Retina (tissue), 1 donor: ENCODE results near the gene SDR39U1.

ENCODE experiments used
- DNase-seq: peaks from one replicate; pipeline ENCODE4 v3.0.0-alpha.2; 2016

Gene SDR39U1

GRCh38 chr14:24428628-24429394 is 13.8 kb downstream of the SDR39U1 start:
- no peak for DNase-seq

GRCh38 chr14:24427537-24428508 is 14.8 kb downstream of the SDR39U1 start:
- no peak for DNase-seq

GRCh38 chr14:24426912-24427536 is 15.6 kb downstream of the SDR39U1 start:
- no peak for DNase-seq

DNA sequence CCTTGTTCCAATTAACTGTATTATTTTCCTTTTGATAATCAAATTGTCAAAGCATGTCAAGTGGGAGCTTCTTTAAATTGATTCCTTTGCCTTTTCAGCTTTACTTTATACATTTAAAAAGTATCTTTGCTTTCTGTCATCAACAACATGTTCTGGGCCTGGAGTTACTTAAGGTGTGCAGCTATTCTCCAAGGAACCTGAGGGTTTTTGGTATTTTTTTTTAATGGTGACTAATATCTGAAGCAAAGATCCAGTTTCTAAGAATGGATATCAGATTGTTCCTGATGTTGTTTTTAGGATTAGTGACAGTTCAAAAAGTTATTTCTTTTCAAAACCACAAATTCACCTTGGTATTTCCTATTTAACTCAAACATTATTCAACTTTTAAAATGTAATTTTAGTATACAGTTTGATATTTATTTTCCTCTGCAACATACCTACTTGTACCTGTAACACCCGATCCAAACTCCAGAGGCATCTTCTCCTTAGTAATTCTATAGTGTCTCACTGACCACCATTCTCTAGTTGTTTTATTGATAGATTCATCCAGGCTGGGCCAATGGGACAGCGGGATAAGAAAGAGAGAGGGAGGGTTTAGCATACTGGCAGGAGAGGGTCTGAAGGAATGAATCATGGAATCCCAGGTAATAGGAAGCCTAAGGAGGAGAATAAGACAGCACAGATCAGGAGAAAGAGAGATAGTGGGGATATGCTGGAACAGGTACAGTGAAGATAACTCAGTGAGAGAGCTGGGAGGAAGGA is 16.2 kb downstream of the SDR39U1 start:
- no peak for DNase-seq

GRCh38 chr14:24425704-24426103 is 16.9 kb downstream of the SDR39U1 start:
- DNase-seq, result no peak

DNA sequence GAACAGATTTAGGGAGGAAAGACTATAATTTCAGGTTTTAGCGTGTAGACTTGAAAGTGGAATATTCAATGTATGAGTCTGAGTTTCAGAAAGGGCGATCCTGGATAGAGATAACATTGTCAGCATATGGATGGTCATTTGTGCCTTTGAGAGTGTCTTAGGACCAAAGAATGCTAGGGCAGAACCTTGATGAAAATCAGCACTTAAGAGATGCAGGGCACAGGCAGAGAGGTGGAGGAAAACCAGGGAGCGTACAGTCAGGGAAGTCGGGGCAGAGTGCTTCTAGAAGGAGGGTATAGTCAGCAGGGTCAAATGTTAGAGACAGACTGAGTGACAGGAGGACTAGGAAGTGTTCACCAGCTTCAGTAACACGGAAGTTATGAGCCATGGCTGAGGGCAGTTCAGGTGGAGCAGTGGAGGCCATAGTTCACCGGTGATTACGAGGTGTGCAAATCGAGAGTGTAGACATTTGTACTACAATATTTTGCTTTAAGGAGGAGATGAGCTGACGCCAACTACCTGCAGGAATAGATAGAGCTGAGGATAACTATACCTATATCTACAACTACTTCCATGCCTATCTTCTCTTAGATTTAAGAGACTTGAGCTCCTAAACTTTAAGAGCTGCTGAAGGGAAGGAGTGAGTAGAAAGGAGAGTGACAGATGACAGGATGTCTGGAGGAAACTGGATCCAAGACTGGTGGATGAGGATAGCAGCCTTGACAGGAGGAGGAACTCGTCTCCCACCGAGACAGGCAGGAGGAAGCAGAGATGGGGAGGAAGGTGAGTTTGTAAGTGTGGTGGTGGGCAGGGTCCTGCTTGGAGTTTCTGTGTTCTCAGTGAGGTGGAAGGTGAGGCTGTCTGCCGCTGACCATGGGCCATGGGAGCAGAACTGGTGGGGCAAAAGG is 19.6 kb downstream of the SDR39U1 start:
- DNase-seq, result no peak

DNA sequence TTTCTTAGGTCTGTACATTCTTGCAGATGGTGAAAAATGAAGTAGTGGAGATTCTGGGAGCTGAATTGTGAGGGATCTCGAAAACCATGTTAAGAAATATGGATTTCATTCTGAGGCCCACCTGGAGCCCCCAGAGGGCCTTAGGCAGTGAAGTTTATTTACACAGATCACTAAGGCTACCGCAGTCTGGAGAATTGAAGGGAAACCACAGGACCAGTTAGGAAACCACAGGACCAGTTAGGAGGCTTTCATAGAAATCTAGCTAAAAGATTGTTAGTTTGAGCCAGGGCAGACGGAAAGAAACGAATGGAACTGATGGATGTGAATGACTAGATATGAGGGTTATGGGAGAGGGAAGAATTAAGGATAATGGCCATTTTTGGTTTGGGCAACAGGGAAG is 20.3 kb downstream of the SDR39U1 start:
- DNase-seq, result no peak

GRCh38 chr14:24418492-24418873 is 24.1 kb downstream of the SDR39U1 start:
- DNase-seq, result no peak

DNA sequence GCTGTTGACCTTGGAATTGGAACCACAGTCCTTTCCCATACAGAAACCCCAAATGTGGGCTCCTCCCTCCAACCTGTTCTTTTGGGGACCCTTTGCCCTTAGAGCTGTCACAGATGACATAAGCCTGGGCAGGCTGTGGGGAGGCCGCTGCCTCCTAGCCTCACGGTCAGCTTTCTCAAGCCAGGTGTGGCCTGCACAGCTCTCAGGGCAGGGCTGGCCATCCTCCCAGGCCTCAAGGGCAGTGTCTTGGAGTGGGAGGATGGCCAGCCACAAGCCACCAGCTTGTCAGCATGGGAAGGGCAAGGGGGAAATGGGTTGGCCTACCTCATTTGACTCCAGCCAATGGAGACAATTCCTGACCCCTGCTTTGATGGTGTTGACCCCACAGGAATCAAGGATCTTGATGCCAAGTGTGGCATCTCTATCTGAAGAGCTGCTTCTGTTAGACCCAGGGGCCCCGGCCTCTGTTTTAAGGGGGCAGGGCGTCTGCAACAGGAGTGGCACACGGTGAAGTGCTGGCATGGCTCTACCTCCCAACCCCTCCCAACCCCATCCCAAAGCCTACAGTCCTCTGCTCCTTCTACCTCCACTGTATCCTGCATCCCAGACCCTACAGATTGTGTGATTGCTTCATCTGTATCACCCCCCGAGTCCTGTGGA is 24.6 kb downstream of the SDR39U1 start:
- no peak for DNase-seq

- no peak for DNase-seq
Observed at GRCh38 chr14:24416932-24417619, 25.5 kb downstream of the SDR39U1 start.

DNA sequence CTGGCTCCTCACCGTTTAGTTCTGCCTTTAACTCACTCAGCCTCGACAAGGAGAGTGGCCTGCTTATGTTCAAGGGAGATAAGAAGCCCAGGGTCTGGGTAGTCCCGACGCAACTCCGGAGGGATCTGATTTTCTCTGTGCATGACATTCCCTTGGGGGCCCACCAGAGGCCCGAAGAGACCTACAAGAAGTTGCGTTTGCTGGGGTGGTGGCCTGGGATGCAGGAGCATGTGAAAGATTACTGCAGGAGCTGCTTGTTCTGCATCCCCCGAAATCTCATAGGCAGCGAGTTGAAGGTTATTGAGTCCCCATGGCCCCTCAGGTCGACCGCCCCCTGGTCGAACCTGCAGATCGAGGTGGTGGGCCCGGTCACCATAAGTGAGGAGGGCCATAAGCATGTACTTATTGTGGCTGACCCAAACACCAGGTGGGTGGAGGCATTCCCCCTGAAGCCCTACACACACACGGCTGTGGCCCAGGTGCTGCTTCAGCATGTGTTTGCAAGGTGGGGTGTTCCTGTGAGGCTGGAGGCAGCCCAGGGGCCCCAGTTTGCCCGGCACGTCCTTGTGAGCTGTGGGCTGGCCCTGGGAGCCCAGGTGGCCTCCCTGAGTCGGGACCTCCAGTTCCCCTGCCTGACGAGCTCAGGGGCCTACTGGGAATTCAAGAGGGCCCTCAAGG is 26.2 kb downstream of the SDR39U1 start:
- no peak for DNase-seq

DNA sequence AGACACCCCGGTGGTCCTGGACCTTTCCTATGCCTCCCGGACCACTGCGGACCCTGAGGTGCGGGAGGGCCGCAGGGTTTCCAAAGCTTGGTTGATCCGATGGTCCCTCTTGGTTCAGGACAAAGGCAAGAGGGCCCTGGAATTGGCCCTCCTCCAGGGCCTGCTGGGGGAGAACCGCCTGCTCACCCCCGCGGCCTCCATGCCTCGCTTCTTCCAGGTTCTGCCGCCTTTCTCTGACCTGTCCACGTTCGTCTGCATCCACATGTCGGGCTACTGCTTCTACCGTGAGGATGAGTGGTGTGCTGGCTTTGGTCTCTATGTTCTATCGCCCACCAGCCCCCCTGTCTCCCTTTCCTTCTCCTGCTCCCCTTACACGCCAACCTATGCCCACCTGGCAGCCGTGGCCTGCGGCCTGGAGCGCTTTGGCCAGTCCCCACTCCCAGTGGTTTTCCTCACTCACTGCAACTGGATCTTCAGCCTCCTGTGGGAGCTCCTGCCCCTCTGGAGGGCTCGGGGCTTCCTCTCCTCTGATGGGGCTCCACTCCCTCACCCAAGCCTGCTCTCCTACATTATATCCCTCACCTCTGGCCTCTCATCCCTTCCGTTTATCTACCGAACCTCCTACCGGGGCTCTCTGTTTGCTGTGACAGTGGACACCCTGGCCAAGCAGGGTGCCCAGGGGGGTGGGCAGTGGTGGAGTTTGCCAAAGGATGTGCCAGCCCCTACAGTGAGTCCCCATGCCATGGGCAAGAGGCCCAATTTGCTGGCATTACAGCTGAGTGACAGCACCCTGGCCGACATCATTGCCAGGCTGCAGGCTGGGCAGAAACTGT is 26.9 kb downstream of the SDR39U1 start:
- DNase-seq, result no peak

DNA sequence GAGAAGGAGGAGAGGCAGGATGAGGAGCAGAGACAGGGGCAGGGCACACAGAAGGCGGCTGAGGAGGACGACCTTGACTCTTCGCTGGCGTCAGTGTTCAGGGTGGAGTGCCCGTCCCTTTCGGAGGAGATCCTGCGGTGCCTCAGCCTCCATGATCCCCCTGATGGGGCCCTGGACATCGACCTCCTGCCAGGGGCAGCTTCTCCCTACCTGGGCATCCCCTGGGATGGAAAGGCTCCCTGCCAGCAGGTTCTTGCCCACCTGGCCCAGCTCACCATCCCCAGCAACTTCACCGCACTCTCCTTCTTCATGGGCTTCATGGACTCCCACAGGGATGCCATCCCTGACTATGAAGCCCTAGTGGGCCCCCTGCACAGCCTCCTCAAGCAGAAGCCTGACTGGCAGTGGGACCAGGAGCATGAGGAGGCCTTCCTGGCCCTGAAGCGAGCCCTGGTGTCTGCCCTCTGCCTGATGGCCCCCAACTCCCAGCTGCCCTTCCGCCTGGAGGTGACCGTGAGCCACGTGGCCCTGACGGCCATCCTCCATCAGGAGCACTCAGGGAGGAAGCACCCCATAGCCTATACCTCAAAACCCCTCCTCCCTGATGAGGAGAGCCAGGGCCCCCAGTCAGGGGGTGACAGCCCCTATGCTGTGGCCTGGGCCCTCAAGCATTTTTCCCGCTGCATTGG is 27.7 kb downstream of the SDR39U1 start:
- no peak for DNase-seq

DNA sequence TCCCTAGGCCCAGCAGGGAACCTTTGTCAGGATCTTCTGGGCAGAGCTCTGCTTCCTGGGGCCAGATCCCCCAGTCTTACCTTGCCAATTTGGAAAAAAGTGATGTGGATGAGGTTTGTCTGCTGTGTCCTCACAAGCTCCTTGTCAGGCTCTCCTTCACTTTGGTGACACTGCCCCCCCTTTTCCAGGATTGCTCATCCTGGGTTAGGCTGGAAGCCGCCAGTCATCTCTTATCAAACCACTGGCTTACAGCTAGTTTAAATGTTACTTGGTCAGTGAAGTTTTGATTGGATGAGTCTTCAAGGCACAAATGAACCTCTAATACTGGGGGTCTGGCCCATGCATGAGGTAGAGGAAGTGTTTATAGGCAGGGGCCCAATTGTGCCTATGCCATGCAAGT is 28.5 kb downstream of the SDR39U1 start:
- DNase-seq, result no peak

DNA sequence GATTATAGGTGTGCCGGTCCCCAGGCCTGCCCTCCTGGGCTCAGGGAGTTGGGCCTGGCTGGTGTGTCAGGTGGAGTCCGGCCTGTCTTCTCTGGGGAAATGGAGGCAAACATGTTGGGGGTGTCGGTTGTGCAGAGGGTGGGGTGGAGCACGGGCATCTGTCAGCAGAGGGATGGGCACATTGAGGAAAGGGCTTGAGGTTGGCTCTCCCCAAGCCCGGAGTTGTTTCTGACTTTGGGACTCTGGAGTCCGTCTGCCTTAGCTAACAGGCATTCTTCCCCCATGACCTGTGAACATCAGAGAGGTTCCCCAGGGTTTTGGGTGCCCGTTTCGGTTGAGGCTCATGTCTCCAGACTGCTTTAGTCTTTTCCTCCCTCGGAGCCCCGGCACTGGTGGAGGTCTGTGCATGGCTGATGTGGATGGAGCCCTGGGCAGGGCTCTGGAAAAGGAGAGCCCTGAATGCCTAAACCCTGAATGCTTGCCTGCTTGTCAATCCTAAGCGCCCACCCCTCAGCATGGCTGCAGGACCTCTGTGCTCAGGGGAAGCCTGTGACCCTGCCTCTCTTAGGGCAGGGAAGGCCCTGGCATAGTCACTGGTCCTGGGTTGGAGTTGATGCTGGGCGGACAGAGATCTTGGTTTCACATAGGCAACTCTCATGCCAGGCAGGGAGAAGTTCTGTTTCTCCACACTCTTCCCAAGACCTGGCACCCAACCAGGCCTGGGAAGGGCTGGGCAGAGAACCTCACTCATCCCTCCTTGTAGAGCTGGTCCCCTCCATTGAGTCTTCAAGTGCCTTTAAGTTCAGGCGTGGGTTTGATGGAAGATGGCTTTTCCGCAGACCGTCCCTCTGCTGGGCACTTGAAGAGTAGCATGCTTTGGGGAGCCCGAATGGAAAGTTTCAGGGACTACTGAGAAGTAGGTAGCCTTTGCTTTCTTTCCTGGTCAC is 30.9 kb downstream of the SDR39U1 start:
- peak; percentile 54 for DNase-seq

DNA sequence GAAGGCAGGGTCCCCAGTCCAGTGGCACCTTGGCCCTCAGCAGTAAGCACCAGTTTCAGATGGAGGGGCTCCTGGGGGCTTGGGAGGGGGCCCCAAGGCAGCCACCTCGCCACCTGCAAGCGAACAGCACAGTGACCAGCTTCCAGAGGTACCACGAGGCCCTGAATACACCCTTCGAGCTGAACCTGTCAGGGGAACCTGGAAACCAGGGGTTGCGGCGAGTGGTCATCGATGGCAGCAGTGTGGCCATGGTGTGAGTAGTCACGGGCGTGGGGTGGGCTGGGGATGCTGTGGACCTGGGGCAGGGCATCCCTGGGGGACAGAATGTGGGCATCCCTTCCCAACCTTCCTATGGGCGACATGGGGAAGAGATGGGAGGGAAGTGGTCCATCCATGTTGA is 32.6 kb downstream of the SDR39U1 start:
- no peak for DNase-seq

GRCh38 chr14:24409192-24409591 is 33.4 kb downstream of the SDR39U1 start:
- DNase-seq, result no peak
